Measurements from ENCODE around the gene LHFPL4. TPM values are rescaled to one million over a fixed set of nuclear protein-coding genes. Genes with fewer than 3 reads are reported as not detected.

The LHFPL4 gene
- polyA plus RNA-seq (2012; ENCODE audit: insufficient read length, low read depth) = 0.33 TPM

DNA sequence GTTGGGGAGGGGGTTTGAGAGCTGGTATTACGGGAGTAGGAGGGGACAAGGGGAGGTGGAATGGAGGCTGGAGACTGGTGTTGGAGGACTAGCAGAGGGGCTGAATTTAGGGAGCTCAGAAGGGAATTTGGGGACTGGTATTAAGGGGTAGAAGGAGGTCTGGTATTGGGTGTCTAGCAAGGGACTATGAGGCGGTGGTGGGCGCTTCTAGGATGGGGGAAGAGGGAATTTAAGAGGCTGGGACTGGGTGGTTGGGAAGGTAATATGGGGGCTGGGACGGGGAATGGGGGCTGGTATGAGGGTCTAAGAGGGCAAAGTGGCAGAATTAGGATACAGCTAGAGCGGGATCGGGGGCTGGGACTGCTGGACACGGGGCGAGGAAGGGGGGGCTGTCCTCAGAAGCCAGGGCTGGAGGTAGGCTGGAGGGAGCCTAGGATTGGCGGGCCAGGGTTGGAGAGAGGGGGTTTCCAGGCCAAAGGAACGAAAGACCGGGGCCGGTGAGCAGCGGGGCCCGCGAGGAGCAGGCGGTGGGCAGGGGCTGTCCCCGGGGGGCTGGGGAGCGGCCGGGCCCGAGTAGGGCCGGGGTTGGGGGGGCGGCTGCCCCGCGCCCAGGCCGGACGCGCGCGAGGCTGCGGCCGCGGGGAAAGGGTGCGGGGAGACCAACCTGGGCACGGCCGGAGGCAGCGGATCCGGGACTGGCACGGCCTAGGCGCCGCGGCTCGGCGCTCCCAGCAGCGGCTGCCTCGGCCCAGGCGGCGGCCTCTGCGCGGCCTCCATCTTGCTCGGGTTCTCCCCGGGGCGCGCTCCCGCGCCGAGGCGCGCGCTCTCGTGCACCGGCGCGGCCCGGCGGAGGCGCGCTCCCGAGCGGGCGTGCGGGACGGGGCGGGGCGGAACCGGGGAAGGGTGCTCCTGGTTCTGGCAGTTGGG lies at the start of gene LHFPL4:
TSS of gene LHFPL4 (minus strand) at position 802 of the 927 bp plus-strand sequence. CDS start 1,143 bp downstream, outside the sequence.
- no peak for TF ChIP-seq SIN3A (IDR thresholded peaks at IDR 0.05; ENCODE audit: borderline replicate concordance, insufficient read depth, low read length)

DNA sequence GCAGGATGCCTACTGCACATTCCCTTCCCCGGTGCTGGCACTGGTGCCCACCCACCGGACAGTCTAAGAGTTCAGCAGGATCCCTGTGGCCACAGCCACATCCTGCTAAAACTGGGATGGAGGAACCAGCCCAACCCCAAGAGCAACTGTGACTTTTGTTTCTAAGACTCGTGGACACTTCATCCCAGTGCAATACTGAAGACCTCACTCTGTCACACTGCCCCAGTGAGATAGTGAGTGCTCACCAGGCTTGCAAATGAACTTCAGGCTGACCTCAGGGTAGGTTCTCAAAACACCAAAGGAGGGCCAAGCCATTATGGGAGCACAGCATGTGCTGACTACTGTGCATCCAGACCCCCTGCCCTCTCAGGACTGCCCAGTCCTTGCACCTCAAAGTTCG lies 49.0 kb upstream of the LHFPL4 start:
- TF ChIP-seq POLR2AphosphoS5 (IDR thresholded peaks at IDR 0.05; ENCODE audit: low read depth, low read length) = no peak
- no peak for TF ChIP-seq TAF1 (IDR thresholded peaks at IDR 0.05; ENCODE audit: borderline replicate concordance, insufficient read depth, low read length)
- no peak for TF ChIP-seq FOXP2 (optimal IDR thresholded peaks at IDR 0.05; ENCODE audit: borderline replicate concordance, extremely low read depth, extremely low read length, insufficient read depth)
- TF ChIP-seq, protein P1, sequence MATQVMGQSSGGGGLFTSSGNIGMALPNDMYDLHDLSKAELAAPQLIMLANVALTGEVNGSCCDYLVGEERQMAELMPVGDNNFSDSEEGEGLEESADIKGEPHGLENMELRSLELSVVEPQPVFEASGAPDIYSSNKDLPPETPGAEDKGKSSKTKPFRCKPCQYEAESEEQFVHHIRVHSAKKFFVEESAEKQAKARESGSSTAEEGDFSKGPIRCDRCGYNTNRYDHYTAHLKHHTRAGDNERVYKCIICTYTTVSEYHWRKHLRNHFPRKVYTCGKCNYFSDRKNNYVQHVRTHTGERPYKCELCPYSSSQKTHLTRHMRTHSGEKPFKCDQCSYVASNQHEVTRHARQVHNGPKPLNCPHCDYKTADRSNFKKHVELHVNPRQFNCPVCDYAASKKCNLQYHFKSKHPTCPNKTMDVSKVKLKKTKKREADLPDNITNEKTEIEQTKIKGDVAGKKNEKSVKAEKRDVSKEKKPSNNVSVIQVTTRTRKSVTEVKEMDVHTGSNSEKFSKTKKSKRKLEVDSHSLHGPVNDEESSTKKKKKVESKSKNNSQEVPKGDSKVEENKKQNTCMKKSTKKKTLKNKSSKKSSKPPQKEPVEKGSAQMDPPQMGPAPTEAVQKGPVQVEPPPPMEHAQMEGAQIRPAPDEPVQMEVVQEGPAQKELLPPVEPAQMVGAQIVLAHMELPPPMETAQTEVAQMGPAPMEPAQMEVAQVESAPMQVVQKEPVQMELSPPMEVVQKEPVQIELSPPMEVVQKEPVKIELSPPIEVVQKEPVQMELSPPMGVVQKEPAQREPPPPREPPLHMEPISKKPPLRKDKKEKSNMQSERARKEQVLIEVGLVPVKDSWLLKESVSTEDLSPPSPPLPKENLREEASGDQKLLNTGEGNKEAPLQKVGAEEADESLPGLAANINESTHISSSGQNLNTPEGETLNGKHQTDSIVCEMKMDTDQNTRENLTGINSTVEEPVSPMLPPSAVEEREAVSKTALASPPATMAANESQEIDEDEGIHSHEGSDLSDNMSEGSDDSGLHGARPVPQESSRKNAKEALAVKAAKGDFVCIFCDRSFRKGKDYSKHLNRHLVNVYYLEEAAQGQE (IDR thresholded peaks at IDR 0.05; ENCODE audit: insufficient read depth in 1 of 2, low read depth in 2 of 2, low read length in 2 of 2) = no peak
- no peak for TF ChIP-seq SIN3A (IDR thresholded peaks at IDR 0.05; ENCODE audit: borderline replicate concordance, insufficient read depth, low read length)

DNA sequence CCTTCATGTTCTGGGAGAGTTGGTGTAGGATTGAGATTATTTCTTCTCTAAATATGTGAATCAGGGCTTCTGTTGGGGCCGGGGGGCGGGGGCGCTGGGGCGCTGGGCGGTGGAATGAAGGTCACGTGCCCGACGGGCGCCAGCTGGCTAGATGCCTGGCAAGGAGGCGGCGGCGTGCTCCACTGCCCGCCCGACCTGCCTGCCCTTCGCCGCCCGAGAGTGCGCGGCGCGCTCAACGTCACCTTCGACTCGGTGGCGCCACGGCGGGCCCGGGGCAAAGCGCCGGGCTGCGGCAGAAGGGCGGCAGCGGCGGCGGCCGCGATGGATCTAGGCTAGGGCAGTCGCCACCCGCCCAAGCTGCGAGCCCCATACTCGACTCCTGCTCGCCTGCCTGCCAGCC lies 47.0 kb upstream of the LHFPL4 start:
- TF ChIP-seq SIN3A (IDR thresholded peaks at IDR 0.05; ENCODE audit: borderline replicate concordance, insufficient read depth, low read length) (no peak), POLR2AphosphoS5 (IDR thresholded peaks at IDR 0.05; ENCODE audit: low read depth, low read length) (no peak), FOXP2 (optimal IDR thresholded peaks at IDR 0.05; ENCODE audit: borderline replicate concordance, extremely low read depth, extremely low read length, insufficient read depth) (no peak), TAF1 (IDR thresholded peaks at IDR 0.05; ENCODE audit: borderline replicate concordance, insufficient read depth, low read length) (no peak)
- TF ChIP-seq, protein P1 (IDR thresholded peaks at IDR 0.05; ENCODE audit: insufficient read depth in 1 of 2, low read depth in 2 of 2, low read length in 2 of 2) = no peak

DNA sequence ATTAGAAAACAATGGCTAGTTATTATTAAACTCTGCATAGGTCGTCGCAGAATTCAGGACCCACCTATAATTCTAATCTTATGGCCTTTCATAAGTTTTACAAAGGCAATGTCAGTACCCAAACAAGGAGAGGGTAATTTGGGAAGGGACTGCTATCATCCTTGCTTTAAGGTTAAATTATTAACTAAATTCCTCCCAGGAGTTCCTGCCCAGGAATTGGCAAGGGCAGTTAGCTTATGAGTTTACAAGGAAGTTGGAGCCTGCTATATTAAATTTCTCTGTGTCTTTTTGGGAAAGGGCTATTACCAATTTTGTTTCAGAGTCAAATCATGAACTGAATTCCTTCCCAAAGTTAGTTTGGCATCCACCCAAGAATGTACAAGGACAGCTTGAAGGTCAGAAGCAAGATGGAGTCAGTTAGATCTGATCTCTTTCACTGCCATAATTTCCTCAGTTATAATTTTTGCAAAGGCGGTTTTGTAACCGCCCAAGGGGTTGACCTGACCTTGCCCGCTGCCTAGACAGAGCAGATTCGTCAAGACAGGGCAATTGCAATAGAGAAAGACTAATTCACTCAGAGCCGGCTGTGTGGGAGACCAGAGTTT lies 45.3 kb upstream of the LHFPL4 start:
- TF ChIP-seq, protein P1 (IDR thresholded peaks at IDR 0.05; ENCODE audit: insufficient read depth in 1 of 2, low read depth in 2 of 2, low read length in 2 of 2) = no peak
- TF ChIP-seq POLR2AphosphoS5 (IDR thresholded peaks at IDR 0.05; ENCODE audit: low read depth, low read length) = no peak
- TF ChIP-seq TAF1 (IDR thresholded peaks at IDR 0.05; ENCODE audit: borderline replicate concordance, insufficient read depth, low read length) = no peak
- TF ChIP-seq FOXP2 (optimal IDR thresholded peaks at IDR 0.05; ENCODE audit: borderline replicate concordance, extremely low read depth, extremely low read length, insufficient read depth) = no peak
- no peak for TF ChIP-seq SIN3A (IDR thresholded peaks at IDR 0.05; ENCODE audit: borderline replicate concordance, insufficient read depth, low read length)

DNA sequence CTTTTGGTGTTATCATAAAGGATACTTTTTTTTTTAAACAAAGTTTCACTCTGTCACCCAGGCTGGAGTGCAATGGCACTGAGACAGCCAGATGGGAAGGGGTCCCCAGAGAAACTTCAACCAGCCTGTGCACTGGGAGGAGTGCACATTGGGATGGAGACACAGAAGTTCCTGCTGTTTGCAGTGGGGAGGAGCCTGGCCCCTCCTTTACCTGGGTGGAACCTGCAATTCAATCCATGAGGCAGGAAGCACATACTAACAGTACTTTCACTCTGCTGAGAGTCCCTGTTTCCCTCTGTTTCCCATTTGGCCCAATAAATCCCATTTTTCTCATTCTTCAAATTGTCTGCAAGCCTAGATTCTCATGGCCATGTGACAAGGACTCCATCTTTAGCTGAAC lies 42.3 kb upstream of the LHFPL4 start:
- TF ChIP-seq POLR2AphosphoS5 (IDR thresholded peaks at IDR 0.05; ENCODE audit: low read depth, low read length) = no peak
- TF ChIP-seq, protein P1 (IDR thresholded peaks at IDR 0.05; ENCODE audit: insufficient read depth in 1 of 2, low read depth in 2 of 2, low read length in 2 of 2) = no peak
- no peak for TF ChIP-seq FOXP2 (optimal IDR thresholded peaks at IDR 0.05; ENCODE audit: borderline replicate concordance, extremely low read depth, extremely low read length, insufficient read depth)
- no peak for TF ChIP-seq TAF1 (IDR thresholded peaks at IDR 0.05; ENCODE audit: borderline replicate concordance, insufficient read depth, low read length)
- TF ChIP-seq SIN3A (IDR thresholded peaks at IDR 0.05; ENCODE audit: borderline replicate concordance, insufficient read depth, low read length) = no peak
